OCI-LY3 (cell line): ENCODE results near the gene AKAP12.

Experiments used
- H2AFZ ChIP-seq: fragments of 200-600, 300-600 bp; shearing (Covaris generic); 2 replicates; pipeline ENCODE4 v1.6.0; 2014; ENCODE audit warnings: antibody characterized with exemption, low read depth, low read length
- H3K27ac ChIP-seq: fragments of 200-600, 300-600 bp; sonication (generic); 2 replicates; pipeline ENCODE4 v1.5.1; 2014; ENCODE audit warnings: mild to moderate bottlenecking, low read length, moderate library complexity, mixed read lengths
- H3K27me3 ChIP-seq: fragments of 200-600, 300-600 bp; sonication (generic); 2 replicates; pipeline ENCODE4 v1.6.1; 2014; ENCODE audit warnings: low read depth, low read length, mixed read lengths
- H3K36me3 ChIP-seq: fragments of 200-600, 300-600 bp; sonication (generic); replicated peaks from 2 replicates; pipeline ENCODE3; 2014; ENCODE audit warnings: low read depth, low read length, mixed read lengths
- H3K4me1 ChIP-seq: fragments of 300-600, 200-600 bp; sonication (generic); 2 replicates; pipeline ENCODE4 v1.6.1; 2014; ENCODE audit warnings: low read length, mixed read lengths
- H3K4me2 ChIP-seq: fragments of 200-600, 300-600 bp; sonication (generic); 2 replicates; pipeline ENCODE4 v1.6.1; 2014; ENCODE audit warnings: low read length, mixed read lengths
- H3K4me3 ChIP-seq: fragments of 300-600, 200-600 bp; sonication (generic); 2 replicates; pipeline ENCODE4 v1.5.1; 2014; ENCODE audit warnings: antibody characterized with exemption, mild to moderate bottlenecking, low read length, moderate library complexity
- H3K79me2 ChIP-seq: fragments of 300-600, 200-600 bp; shearing (Covaris generic); 2 replicates; pipeline ENCODE4 v1.6.1; 2014; ENCODE audit warnings: mild to moderate bottlenecking, low read length, mixed read lengths
- H3K9ac ChIP-seq: fragments of 300-600, 200-600 bp; shearing (Covaris generic); 2 replicates; pipeline ENCODE4 v1.6.0; 2014; ENCODE audit warnings: mild to moderate bottlenecking, low read length, moderate library complexity
- H3K9me3 ChIP-seq: fragments of 200-600, 300-600 bp; shearing (Covaris generic); 2 replicates; pipeline ENCODE4 v1.6.1; 2014; ENCODE audit warnings: low read length, mixed read lengths; ENCODE audit not compliant: insufficient read depth
- H4K20me1 ChIP-seq: fragments of 200-600, 300-600 bp; sonication (generic); 2 replicates; pipeline ENCODE4 v1.6.1; 2016; ENCODE audit warnings: low read length, mixed read lengths; ENCODE audit not compliant: insufficient read depth
- CTCF ChIP-seq: fragments of 200-600, 300-600 bp; sonication (generic); IDR thresholded peaks from 2 replicates; pipeline ENCODE4 v1.5.1; 2014; ENCODE audit warnings: antibody characterized with exemption, low read length, low read depth
- EZH2phosphoT487 ChIP-seq: fragments of 200-600 bp; shearing (Covaris generic); IDR thresholded peaks from 2 replicates; pipeline ENCODE4 v1.6.1; 2018; ENCODE audit warnings: antibody characterized with exemption, mixed run types, low read depth

Gene AKAP12

GRCh38 chr6:151219192-151219591 lies 20.6 kb upstream of the AKAP12 start:
- Histone ChIP-seq H4K20me1 (no peaks in the 10 kb centered on the region), H3K36me3 (no peaks in the 10 kb centered on the region), H3K79me2 (no peaks in the 10 kb centered on the region), H3K4me3 (no peak overlapping the region), H2AFZ (no peak overlapping the region), H3K4me2 (no peak overlapping the region), H3K27me3 (no peaks in the 10 kb centered on the region), H3K4me1 (no peaks in the 10 kb centered on the region), H3K9ac (no peak overlapping the region), H3K9me3 (no peaks in the 10 kb centered on the region), H3K27ac (no peak overlapping the region)
- TF ChIP-seq EZH2phosphoT487 (no peak), CTCF (no peak)

- Histone ChIP-seq H3K27ac (no peak overlapping the region), H3K4me2 (no peak overlapping the region), H2AFZ (no peak overlapping the region), H3K9me3 (no peaks in the 10 kb centered on the region), H3K36me3 (no peaks in the 10 kb centered on the region), H4K20me1 (no peaks in the 10 kb centered on the region), H3K4me1 (no peaks in the 10 kb centered on the region), H3K79me2 (no peaks in the 10 kb centered on the region), H3K9ac (no peak overlapping the region), H3K27me3 (no peaks in the 10 kb centered on the region), H3K4me3 (no peak overlapping the region)
- no peak for TF ChIP-seq CTCF
- no peak for TF ChIP-seq EZH2phosphoT487
Observed at GRCh38 chr6:151224076-151224475, 15.7 kb upstream of the AKAP12 start.

GRCh38 chr6:151225919-151226318 lies 13.8 kb upstream of the AKAP12 start:
- Histone ChIP-seq H3K27ac (no peak overlapping the region), H4K20me1 (no peaks in the 10 kb centered on the region), H3K27me3 (no peaks in the 10 kb centered on the region), H3K36me3 (no peaks in the 10 kb centered on the region), H3K9ac (no peak overlapping the region), H3K4me3 (no peak overlapping the region), H3K79me2 (no peaks in the 10 kb centered on the region), H3K9me3 (no peaks in the 10 kb centered on the region), H3K4me2 (no peak overlapping the region), H3K4me1 (no peaks in the 10 kb centered on the region), H2AFZ (no peak overlapping the region)
- TF ChIP-seq EZH2phosphoT487 (no peak), CTCF (no peak)

GRCh38 chr6:151228788-151229400 lies 10.9 kb upstream of the AKAP12 start:
- no peaks in the 10 kb centered on the region for H3K4me1 ChIP-seq
- no peaks in the 10 kb centered on the region for H3K27me3 ChIP-seq
- no peak for TF ChIP-seq EZH2phosphoT487
- TF ChIP-seq CTCF = no peak
- H3K9ac ChIP-seq = no peak overlapping the region
- no peak overlapping the region for H2AFZ ChIP-seq
- H3K4me2 ChIP-seq = no peak overlapping the region
- H3K36me3 ChIP-seq = no peaks in the 10 kb centered on the region
- no peaks in the 10 kb centered on the region for H3K9me3 ChIP-seq
- H3K4me3 ChIP-seq = no peak overlapping the region
- H3K27ac ChIP-seq = no peak overlapping the region
- no peaks in the 10 kb centered on the region for H3K79me2 ChIP-seq
- H4K20me1 ChIP-seq = no peaks in the 10 kb centered on the region
